GM18951 (cell line): ENCODE data around the gene C1orf35.

Source experiments
- POLR2A ChIP-seq: IDR thresholded peaks from 4 replicates; pipeline ENCODE4 v1.6.1; 2011; ENCODE audit warnings: mild to moderate bottlenecking; ENCODE audit not compliant: insufficient read length, insufficient read depth; ENCODE audit errors: extremely low read depth
- in situ Hi-C: fragments of 300-500 bp; cut with MboI; formaldehyde crosslinking; loops from one replicate; pipeline ENCODE4 v1.12.0; 2022; ENCODE audit warnings: low sequenced_read_pairs, mixed read lengths, inconsistent platforms; ENCODE audit not compliant: unreplicated experiment

Gene C1orf35

DNA sequence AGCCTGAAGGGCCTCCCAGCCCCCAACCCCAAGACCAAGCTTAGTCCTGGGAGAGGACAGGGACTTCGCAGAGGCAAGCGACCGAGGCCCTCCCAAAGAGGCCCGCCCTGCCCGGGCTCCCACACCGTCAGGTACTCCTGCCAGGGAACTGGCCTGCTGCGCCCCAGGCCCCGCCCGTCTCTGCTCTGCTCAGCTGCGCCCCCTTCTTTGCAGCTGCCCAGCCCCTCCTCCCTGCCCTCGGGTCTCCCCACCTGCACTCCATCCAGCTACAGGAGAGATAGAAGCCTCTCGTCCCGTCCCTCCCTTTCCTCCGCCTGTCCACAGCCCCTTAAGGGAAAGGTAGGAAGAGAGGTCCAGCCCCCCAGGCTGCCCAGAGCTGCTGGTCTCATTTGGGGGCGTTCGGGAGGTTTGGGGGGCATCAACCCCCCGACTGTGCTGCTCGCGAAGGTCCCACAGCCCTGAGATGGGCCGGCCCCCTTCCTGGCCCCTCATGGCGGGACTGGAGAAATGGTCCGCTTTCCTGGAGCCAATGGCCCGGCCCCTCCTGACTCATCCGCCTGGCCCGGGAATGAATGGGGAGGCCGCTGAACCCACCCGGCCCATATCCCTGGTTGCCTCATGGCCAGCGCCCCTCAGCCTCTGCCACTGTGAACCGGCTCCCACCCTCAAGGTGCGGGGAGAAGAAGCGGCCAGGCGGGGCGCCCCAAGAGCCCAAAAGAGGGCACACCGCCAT, 42.5 kb downstream of the C1orf35 start:
- in situ Hi-C loops: no loop called here

DNA sequence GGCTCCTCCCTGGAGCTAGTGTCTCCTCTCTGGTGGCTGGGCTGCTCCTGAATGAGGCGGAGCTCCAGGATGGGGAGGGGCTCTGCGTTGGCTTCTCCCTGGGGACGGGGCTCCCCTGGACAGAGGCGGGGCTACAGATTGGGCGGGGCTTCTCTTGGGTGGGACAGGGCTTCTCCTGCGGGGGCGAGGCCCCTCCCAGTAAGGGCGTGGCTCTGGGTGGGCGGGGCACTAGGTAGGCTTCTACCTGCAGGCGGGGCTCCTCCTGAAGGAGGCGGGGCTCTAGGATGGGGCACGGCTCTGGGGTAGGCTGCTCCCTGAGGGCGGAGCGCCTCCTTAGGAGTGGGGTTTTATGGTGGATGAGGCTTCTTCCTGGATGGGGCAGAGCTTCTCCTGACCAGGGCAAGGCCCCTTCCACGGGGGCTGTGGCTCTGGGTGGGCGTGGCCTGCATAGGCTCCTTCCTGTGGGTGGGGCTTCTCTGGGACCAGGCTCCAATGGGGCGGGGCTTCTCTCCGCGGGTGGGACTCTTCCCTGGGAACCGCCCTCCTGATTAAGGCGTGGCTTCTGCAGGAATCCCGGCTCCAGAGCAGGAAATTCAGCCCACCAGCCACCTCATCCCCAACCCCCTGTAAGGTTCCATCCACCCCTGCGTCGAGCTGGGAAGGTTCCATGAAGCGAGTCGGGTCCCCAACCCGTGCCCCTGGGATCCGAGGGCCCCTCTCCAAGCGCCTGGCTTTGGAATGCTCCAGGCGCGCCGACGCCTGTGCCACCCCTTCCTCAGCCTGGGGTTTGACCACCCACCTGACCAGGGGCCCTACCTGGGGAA, 43.3 kb downstream of the C1orf35 start:
- no peak for TF ChIP-seq POLR2A
- in situ Hi-C loops: no loop called here

More for the DNA sequence above, 42.5 kb downstream of the C1orf35 start:
- TF ChIP-seq POLR2A: no peak

DNA sequence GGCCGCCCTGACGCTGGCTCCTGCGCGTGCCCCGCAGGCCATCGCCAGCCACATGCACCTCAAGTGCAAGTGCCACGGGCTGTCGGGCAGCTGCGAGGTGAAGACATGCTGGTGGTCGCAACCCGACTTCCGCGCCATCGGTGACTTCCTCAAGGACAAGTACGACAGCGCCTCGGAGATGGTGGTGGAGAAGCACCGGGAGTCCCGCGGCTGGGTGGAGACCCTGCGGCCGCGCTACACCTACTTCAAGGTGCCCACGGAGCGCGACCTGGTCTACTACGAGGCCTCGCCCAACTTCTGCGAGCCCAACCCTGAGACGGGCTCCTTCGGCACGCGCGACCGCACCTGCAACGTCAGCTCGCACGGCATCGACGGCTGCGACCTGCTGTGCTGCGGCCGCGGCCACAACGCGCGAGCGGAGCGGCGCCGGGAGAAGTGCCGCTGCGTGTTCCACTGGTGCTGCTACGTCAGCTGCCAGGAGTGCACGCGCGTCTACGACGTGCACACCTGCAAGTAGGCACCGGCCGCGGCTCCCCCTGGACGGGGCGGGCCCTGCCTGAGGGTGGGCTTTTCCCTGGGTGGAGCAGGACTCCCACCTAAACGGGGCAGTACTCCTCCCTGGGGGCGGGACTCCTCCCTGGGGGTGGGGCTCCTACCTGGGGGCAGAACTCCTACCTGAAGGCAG, 44.0 kb downstream of the C1orf35 start:
- in situ Hi-C loops: no loop called here
- no peak for TF ChIP-seq POLR2A

DNA sequence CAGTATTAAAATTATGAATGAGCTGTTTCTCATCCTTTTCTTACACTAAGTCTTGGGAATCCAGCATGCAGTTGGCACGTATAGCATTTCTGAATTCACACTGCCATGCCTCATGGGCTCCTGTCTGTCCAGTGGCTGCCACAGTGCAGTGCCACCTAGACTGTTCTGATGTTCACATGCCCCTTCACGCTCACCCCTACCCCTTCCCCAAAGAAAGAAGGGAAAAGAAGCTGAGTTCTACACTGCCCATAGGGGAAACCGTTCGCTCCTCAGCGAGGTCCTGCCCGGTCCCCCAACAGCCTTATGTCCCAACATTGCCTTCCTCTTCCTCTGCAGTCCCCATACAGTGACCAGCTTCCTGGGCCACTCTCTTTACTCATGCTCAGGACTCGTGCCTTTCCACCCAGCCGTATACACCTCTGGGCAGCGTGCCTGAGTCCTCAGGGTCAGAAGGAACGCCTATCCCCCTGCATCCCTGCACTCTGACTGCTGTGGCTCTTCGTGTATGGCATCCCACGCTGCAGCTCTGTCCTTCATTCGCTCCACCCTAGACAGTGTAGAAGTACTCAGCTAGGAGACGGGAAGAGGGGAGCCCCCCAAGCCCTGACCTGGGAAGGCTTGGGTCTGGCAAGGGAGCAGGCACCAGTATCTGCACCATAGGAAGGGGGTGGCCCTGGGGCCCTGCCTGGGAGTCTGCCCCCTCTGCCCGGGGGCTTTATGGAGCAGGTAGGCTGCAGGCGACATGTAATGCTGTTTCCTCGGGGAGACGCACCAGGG, 44.8 kb downstream of the C1orf35 start:
- no peak for TF ChIP-seq POLR2A
- in situ Hi-C loops: no loop called here
